WTC11 (cell line): Measurements from ENCODE around the gene LAMC1.

Source experiments
- FOXP1 ChIP-seq: sonication (generic); formaldehyde crosslinking; IDR thresholded peaks from 2 replicates; pipeline ENCODE4 v1.8.0; 2022; ENCODE audit warnings: missing genetic modification reagents, mild to moderate bottlenecking, moderate library complexity, borderline replicate concordance
- TEAD4 ChIP-seq: sonication (generic); formaldehyde crosslinking; IDR thresholded peaks from 2 replicates; pipeline ENCODE4 v1.8.0; 2022; ENCODE audit warnings: mild to moderate bottlenecking, missing genetic modification reagents
- TF ChIP-seq, protein P1 (sequence below): sonication (generic); formaldehyde crosslinking; IDR thresholded peaks from 2 replicates; pipeline ENCODE4 v1.8.1; 2023; ENCODE audit warnings: mild to moderate bottlenecking, moderate library complexity, missing genetic modification reagents
- TF ChIP-seq, protein P2 (sequence below): fragments of 200-600 bp; IDR thresholded peaks from 2 replicates; pipeline ENCODE4 v1.8.0; 2022; ENCODE audit warnings: antibody characterized with exemption
- TF ChIP-seq, protein P3 (sequence below): sonication (generic); formaldehyde crosslinking; IDR thresholded peaks from 2 replicates; pipeline ENCODE4 v1.8.1; 2022; ENCODE audit warnings: low read depth, mild to moderate bottlenecking, moderate library complexity, missing genetic modification reagents, borderline replicate concordance
- TF ChIP-seq, protein P4 (sequence below): sonication (generic); formaldehyde crosslinking; IDR thresholded peaks from 2 replicates; pipeline ENCODE4 v1.8.0; 2023; ENCODE audit warnings: mild to moderate bottlenecking, missing genetic modification reagents
- TF ChIP-seq, protein P5 (sequence below): sonication (generic); formaldehyde crosslinking; IDR thresholded peaks from 2 replicates; pipeline ENCODE4 v1.8.0; 2022; ENCODE audit warnings: mild to moderate bottlenecking, missing genetic modification reagents

DNA sequence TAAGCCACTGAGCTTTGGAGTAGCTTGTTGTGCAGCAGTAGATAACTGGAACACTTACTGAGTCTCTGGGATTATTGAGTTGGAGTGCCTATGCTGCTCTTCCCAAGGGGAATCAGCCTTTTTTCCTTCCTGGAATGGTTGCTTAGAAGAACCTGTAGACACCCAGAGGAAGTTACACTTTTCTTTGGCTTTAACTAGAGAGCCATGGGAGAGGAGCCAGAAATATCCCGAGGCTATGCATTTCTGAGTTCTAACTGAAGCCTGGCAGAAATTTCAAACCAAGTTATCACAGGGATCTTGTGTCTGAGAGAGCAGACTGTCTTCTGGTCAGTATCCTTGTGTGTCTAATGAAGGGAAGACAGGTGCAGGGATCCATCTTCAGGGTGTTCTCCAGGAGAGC lies 28.3 kb downstream of the LAMC1 start:
- TF ChIP-seq, protein P1, sequence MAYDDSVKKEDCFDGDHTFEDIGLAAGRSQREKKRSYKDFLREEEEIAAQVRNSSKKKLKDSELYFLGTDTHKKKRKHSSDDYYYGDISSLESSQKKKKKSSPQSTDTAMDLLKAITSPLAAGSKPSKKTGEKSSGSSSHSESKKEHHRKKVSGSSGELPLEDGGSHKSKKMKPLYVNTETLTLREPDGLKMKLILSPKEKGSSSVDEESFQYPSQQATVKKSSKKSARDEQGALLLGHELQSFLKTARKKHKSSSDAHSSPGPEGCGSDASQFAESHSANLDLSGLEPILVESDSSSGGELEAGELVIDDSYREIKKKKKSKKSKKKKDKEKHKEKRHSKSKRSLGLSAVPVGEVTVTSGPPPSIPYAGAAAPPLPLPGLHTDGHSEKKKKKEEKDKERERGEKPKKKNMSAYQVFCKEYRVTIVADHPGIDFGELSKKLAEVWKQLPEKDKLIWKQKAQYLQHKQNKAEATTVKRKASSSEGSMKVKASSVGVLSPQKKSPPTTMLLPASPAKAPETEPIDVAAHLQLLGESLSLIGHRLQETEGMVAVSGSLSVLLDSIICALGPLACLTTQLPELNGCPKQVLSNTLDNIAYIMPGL = no peak
- TF ChIP-seq TEAD4 (CRISPR knock-in tag) (no peak), FOXP1 (CRISPR knock-in tag) (no peak)
- TF ChIP-seq, protein P2, sequence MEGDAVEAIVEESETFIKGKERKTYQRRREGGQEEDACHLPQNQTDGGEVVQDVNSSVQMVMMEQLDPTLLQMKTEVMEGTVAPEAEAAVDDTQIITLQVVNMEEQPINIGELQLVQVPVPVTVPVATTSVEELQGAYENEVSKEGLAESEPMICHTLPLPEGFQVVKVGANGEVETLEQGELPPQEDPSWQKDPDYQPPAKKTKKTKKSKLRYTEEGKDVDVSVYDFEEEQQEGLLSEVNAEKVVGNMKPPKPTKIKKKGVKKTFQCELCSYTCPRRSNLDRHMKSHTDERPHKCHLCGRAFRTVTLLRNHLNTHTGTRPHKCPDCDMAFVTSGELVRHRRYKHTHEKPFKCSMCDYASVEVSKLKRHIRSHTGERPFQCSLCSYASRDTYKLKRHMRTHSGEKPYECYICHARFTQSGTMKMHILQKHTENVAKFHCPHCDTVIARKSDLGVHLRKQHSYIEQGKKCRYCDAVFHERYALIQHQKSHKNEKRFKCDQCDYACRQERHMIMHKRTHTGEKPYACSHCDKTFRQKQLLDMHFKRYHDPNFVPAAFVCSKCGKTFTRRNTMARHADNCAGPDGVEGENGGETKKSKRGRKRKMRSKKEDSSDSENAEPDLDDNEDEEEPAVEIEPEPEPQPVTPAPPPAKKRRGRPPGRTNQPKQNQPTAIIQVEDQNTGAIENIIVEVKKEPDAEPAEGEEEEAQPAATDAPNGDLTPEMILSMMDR = no peak
- TF ChIP-seq, protein P3, sequence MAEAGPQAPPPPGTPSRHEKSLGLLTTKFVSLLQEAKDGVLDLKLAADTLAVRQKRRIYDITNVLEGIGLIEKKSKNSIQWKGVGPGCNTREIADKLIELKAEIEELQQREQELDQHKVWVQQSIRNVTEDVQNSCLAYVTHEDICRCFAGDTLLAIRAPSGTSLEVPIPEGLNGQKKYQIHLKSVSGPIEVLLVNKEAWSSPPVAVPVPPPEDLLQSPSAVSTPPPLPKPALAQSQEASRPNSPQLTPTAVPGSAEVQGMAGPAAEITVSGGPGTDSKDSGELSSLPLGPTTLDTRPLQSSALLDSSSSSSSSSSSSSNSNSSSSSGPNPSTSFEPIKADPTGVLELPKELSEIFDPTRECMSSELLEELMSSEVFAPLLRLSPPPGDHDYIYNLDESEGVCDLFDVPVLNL (CRISPR knock-in tag) = no peak
- TF ChIP-seq, protein P4, sequence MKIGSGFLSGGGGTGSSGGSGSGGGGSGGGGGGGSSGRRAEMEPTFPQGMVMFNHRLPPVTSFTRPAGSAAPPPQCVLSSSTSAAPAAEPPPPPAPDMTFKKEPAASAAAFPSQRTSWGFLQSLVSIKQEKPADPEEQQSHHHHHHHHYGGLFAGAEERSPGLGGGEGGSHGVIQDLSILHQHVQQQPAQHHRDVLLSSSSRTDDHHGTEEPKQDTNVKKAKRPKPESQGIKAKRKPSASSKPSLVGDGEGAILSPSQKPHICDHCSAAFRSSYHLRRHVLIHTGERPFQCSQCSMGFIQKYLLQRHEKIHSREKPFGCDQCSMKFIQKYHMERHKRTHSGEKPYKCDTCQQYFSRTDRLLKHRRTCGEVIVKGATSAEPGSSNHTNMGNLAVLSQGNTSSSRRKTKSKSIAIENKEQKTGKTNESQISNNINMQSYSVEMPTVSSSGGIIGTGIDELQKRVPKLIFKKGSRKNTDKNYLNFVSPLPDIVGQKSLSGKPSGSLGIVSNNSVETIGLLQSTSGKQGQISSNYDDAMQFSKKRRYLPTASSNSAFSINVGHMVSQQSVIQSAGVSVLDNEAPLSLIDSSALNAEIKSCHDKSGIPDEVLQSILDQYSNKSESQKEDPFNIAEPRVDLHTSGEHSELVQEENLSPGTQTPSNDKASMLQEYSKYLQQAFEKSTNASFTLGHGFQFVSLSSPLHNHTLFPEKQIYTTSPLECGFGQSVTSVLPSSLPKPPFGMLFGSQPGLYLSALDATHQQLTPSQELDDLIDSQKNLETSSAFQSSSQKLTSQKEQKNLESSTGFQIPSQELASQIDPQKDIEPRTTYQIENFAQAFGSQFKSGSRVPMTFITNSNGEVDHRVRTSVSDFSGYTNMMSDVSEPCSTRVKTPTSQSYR = no peak
- TF ChIP-seq, protein P5, sequence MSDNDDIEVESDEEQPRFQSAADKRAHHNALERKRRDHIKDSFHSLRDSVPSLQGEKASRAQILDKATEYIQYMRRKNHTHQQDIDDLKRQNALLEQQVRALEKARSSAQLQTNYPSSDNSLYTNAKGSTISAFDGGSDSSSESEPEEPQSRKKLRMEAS (CRISPR knock-in tag) = no peak
